ENCODE data around the gene CCDC91.

DNA sequence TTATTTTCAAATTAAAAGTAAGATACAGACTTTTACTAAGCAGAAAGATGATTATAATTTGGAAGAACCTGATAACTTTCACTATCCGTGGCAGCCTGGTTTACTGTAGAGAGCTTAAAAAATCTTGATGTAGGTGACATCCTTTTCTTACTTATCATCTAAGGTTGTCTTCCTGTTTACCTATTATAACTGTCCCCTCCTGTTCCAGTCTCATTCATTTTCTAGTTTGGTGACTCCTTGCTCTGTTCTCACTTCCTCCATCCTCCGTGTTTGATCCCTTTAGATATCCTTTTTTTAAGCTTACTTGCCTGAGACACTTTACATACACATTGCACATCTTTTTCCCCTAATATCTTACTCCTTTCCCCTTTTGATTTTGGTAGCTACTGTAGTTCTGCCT lies 27.5 kb downstream of the CCDC91 start:
- TF ChIP-seq, protein P1, sequence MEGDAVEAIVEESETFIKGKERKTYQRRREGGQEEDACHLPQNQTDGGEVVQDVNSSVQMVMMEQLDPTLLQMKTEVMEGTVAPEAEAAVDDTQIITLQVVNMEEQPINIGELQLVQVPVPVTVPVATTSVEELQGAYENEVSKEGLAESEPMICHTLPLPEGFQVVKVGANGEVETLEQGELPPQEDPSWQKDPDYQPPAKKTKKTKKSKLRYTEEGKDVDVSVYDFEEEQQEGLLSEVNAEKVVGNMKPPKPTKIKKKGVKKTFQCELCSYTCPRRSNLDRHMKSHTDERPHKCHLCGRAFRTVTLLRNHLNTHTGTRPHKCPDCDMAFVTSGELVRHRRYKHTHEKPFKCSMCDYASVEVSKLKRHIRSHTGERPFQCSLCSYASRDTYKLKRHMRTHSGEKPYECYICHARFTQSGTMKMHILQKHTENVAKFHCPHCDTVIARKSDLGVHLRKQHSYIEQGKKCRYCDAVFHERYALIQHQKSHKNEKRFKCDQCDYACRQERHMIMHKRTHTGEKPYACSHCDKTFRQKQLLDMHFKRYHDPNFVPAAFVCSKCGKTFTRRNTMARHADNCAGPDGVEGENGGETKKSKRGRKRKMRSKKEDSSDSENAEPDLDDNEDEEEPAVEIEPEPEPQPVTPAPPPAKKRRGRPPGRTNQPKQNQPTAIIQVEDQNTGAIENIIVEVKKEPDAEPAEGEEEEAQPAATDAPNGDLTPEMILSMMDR (IDR thresholded peaks at IDR 0.05) = no peak
- no peak for TF ChIP-seq POLR2A (IDR thresholded peaks at IDR 0.05)
